ENCODE data around the gene ADNP2.
A peak's percentile ranks its signal among the peaks of the same experiment; 100 is the strongest.

ADNP2 gene

DNA sequence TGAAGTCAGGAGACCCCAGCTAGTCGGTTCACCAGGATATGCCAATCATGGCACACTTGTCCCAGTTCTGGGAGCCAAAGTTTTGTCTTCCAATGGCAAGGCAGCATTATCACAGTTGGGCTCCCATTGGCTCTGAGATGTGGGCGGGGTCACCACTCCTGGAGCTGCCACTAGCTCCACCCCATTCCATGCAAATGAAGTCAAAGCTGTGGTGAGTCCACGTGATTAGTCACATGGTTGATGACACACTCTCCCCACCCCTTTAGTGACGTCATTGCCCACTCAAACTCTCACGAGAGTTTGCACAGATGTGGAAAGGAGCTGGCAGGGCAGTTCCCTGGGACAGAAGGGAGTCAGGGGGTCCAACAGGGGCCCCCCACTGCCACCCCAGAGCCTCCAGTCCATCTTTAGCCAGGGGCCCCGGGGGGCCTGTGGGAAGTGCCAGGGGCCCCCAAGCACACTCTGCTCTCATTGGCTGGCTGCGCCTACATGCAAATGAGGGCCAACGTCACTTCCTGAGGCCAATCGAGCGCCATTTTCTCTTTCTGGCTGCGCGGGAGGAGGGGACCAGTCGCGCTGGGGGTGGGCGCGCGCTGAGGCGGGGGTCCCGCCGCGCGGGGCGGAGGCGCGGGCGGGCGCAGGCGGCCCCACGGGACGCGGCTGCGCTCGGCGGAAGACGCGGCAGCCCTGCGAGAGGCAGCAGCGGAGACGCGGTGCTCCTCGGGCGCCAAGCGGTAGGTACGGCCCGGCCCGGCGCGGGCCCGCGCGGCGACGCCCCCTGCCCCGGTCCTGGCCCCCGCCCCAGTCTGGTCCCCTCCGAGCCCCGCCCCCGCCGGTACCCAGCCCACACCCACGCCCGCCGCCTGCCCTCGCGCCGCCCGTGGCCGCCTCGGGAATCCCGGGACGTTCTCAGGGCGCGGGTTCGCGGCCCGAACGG is at the start of gene ADNP2:
Gene ADNP2 (plus strand): TSS at position 524 of the 937 bp plus-strand sequence. CDS start 8,281 bp downstream, outside the sequence.
- peak; percentile 80 for DNase-seq

- no peak for DNase-seq
Measured at GRCh38 chr18:80059945-80060344, 49.1 kb upstream of the ADNP2 start.

- no peak for DNase-seq
Measured at GRCh38 chr18:80065705-80066104, 43.4 kb upstream of the ADNP2 start.

DNA sequence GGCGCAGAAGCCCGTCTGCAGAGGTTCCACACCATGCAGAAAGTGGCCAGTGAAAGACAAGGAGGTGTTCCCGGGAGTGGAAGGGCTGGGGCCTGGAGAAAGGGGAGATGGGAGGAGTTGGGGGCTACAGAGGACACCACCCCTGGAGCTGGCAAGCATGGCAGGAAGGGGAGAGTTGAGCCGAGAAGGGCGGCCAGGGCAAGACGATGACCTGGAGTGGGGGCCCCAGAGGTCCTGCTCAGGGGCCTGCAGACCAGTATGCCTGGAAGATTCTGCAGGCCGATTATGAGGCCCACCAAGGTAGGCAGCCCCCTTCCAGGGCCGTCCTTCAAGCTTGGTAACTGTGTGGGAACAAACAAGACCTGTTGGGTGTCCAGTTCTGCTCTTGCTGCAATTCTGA is 41.7 kb upstream of the ADNP2 start:
- no peak for DNase-seq

DNA sequence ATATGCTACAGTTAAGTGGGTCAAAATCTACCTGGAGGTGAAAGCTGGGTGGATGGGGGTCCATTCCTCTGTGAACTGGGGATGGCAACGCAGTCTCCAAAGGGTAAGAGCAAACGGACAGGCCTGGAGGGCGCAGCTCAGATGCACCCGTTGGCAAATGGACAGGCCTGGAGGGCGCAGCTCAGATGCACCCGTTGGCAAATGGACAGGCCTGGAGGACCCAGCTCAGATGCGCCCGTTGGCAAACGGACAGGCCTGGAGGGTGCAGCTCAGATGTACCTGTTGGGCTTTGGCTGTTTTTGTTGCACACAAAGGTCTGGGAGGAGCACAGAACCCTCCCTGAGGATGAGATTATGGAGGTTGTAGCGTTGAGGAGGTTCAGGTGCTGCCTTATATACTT is 41.2 kb upstream of the ADNP2 start:
- no peak for DNase-seq

DNA sequence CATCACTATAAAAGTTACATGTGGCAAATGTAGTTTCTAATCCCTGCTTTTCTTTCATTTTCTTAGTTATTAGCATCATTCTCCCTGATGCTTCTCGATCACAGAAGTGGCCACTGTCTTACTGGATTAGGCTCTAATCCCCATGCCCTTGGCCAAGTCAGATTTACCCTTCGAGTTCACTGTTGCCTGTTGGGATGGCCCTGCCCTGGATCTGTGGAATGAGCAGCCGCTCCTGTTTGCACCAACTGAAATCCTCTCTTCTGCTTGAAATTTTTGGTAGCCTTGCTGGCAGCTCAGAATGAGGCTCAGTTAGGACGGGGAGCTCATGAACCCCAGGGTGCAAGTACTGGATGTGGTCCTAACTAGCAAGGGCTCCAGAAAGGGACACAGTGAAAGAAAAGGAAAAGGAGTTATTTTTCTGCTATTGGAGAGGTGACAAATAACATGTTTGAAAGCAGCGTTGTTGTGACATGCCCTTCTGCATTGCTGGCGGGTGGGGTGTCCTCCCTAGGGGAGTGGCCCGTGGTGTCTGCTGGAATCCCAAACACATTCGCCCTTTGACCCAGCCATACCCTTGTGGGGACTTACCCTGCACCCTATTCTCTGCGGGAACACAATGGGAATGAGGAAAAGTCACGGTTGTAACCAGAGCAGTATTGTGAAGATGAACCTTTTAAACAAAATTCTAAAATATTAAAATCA is 40.3 kb upstream of the ADNP2 start:
- DNase-seq = no peak

GRCh38 chr18:80070825-80071224 is 38.2 kb upstream of the ADNP2 start:
- DNase-seq = no peak

- no peak for DNase-seq
Measured at GRCh38 chr18:80074183-80074582, 34.9 kb upstream of the ADNP2 start.

DNA sequence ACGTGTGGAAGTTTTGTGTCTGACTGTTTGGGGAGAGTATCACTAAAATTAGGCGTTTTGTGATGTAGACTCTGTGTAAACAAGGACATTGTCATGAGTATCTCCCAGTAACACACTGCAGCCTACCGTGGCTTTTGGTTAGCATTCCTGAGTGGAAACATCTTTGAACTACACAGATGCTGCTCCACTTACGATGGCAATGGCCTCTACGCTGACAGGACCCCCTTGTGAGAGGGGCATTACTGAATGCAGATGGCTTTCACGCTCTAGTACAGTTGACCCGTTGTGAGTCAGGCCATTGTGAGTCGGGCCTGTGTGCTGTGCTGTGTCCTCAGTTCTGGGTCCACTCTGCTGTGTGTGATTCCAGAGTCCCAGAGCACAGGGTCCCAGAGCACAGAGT is 34.4 kb upstream of the ADNP2 start:
- no peak for DNase-seq

- DNase-seq = no peak
Measured at GRCh38 chr18:80075940-80076339, 33.1 kb upstream of the ADNP2 start.

DNA sequence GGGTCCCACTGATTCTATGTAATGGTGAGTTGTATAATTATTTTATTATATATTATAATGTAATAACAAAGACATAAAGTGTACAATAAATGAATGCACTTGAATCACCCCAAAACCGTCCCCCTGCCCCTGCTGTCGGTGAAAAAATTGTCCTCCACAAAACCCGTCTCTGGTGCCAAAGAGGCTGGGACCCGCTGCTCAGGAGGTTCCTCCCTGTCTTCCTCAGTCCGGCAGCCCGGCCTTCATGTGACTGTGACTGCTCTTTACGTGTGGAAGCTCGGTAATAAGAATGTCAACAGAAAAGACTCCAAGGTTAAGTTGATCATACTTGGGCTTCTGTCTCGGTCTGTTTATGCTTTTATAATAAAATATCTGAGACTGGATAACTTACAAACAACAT is 32.7 kb upstream of the ADNP2 start:
- no peak for DNase-seq

GRCh38 chr18:80077873-80078272 is 31.2 kb upstream of the ADNP2 start:
- no peak for DNase-seq

DNA sequence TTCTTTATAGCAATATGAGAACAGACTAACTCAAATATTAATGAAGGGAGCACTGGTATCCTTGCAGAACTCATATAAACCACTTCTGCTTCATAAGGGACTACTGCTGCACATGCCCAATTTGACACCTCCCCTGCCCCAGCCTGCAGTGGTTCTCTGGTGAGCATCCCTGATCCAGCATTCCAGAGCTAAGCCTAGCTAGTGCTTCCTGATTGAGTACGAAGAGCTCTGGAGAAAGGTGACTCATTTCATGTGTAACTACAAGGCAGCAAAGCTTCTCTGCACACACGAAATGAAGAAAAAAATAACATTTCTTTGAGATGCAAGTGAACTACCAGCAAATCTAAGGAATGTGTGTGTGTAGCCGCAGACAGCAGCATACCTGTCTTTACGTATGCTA is 22.8 kb upstream of the ADNP2 start:
- DNase-seq = no peak

DNA sequence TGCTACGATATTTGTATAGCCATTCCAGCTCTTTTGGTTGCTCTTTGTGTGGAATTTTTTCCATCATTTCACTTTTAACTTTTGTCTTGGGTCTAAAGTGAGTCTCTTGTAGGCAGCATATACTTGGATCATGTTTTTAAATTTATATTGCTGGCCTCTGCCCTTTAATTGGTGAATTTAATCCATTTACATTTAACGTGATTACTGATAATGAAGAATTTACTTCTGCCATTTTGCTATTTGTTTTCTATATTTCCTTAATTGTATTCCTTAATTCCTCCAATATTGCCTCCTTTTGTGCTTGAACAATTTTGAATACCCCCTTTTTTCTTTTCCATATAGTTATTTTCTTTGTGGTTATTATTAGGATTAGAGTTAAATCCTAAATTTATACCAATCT is 21.0 kb upstream of the ADNP2 start:
- no peak for DNase-seq

- DNase-seq = no peak
Measured at GRCh38 chr18:80088823-80089222, 20.2 kb upstream of the ADNP2 start.

DNA sequence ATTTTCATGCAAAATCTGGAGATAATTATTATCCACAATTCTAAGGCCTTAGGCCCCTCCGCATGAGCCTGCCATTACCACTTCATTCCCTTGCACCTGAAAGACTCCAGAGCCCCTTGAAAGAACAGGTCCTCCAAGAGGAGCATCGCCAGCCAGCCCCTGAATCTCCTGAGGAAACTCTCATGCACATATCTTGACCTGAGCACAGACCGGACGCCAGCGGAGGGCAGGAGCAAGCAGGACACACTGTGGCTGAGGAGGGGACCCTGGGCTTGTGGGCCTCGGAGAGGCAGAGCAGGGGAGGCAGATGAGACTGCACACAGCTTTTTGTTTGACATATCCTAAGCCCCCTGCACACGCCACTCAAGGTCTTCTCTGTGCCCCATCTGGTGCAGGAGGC is 13.6 kb upstream of the ADNP2 start:
- no peak for DNase-seq

DNA sequence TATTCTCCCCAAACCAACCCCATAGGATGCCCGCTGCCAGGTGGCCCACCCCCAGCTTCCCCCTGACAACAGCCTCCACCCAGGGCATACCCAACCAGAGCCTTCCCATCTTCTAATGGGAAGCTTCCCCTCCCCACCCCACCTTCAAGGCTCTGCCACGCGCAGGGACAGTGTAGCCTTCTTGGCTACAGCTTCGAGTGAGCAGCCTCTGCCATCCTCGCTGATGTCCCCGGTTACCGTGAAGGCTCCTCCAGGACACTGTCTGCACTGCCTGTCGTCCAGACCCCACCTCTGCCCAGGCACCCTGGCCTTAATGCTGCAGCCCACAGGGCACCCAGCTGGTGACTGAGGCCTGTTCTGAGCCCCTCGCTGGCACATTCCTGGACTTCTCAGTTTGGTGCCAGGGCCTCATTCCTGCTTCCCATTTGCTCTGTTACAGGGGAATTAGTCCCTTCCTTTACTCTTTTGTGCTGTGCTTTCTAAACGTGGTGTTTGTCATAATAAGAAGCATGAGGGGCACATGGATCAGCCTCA is 13.0 kb upstream of the ADNP2 start:
- no peak for DNase-seq

DNA sequence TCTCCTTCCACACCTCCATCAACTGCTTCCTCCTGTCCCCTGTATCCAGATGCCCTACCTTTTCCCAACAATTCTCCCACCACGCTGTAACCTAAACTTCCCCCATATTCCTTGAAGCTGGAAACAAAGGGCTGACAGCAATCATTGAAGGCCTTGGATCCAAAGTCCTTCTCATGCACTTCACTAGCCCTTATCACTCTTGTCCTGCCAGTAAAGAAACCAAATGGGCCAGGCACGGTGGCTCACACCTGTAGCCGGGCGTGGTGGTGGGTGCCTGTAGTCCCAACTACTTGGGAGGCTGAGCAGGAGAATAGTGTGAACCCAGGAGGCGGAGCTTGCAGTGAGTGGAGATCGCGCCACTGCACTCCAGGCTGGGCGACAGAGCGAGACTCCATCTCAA is 11.9 kb upstream of the ADNP2 start:
- DNase-seq = no peak

- no peak for DNase-seq
Measured at GRCh38 chr18:80103231-80103630, 5.8 kb upstream of the ADNP2 start.

GRCh38 chr18:80104364-80104779 is 4.7 kb upstream of the ADNP2 start:
- DNase-seq = no peak

GRCh38 chr18:80105369-80106167 is 3.5 kb upstream of the ADNP2 start:
- DNase-seq = no peak

GRCh38 chr18:80106482-80107051 is 2.5 kb upstream of the ADNP2 start:
- no peak for DNase-seq

DNA sequence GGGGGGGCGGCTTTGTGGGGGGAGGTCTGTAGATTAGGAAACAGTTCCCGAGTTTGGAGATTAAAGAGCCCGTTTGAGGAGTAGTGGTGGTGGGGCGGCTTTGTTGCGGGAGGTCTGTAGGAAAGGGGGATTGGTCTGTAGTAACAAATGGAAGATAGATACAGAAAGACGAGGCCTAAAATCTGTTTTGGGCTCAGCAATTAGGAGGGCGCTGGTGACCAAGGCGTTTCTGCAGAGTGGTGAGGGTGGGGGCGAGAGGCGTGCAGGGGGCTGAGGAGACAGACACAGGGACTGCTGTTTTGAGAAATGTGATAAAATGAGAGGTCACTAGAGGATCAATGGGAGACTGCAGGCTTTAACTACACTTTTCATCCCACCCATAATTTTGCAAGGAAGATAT is 1.6 kb upstream of the ADNP2 start:
- DNase-seq = no peak

Measured in NCI-H774 (cell line).